A549 treated with RU486 at 1 μM for 4 hours (cell line): ENCODE data around the gene PXDC1. TPM values are rescaled to one million over a fixed set of nuclear protein-coding genes. Genes with fewer than 3 reads are reported as not detected.

Experiments used
- total RNA-seq: library from RNA; stranded (reverse); fragments of 200-300 nt; extraction: Qiagen RNA extraction; gene quantifications from 5 replicates; pipeline ENCODE4 v1.2.3, GENCODE V29; 2022; ENCODE audit warnings: low read depth

Gene PXDC1
- total RNA-seq, result 15.0 to 21.4 TPM (median 16.4 TPM) in 5 replicates

GRCh38 chr6:3751077-3751729 is at the start of gene PXDC1:
Gene PXDC1 (minus strand): TSS chr6:3751713. CDS start chr6:3751531, 182 bp downstream.

Other genes starting within 250 kb of the PXDC1 start
- gene FAM50B, start 97.7 kb upstream of the PXDC1 start, total RNA-seq, result 3.9 to 5.5 TPM (median 5.4 TPM) in 5 replicates